Suprapubic skin (tissue), 4 donors: ENCODE results near the gene MTA3. TPM values are rescaled to one million over a fixed set of nuclear protein-coding genes. Genes with fewer than 3 reads are reported as not detected.

Experiments
- DNase-seq, 2 donors: peaks; one replicate each; pipeline ENCODE4 v3.0.0-alpha.2; 2019; ENCODE audit warnings: low spot score in 2 of 2
- H3K27ac ChIP-seq: fragments of 200-600 bp; sonication (generic); one replicate; pipeline ENCODE4 v1.5.1; 2019
- H3K27me3 ChIP-seq: fragments of 200-600 bp; sonication (generic); one replicate; pipeline ENCODE4 v1.5.1; 2019
- H3K36me3 ChIP-seq: fragments of 200-600 bp; sonication (generic); one replicate; pipeline ENCODE4 v1.5.1; 2019
- H3K4me1 ChIP-seq: fragments of 200-600 bp; sonication (generic); one replicate; pipeline ENCODE4 v1.5.1; 2019
- H3K4me3 ChIP-seq: fragments of 200-600 bp; sonication (generic); one replicate; pipeline ENCODE4 v1.5.1; 2019; ENCODE audit warnings: mild to moderate bottlenecking
- H3K9me3 ChIP-seq: fragments of 200-600 bp; sonication (generic); one replicate; pipeline ENCODE4 v1.5.1; 2019
- CTCF ChIP-seq, 2 donors: fragments of 200-600 bp in 1 of 2; fragments of 450-650 bp in 1 of 2; sonication (generic) in 1 of 2; IDR thresholded peaks; one replicate each; pipeline ENCODE4 v1.5.1; 2016 to 2019; ENCODE audit warnings: antibody characterized with exemption in 2 of 2, mild to moderate bottlenecking in 1 of 2, moderate library complexity in 1 of 2
- EP300 ChIP-seq: sonication (generic); formaldehyde crosslinking; IDR thresholded peaks from one replicate; pipeline ENCODE4 v1.6.1; 2017; ENCODE audit warnings: antibody characterized with exemption
- POLR2A ChIP-seq, 2 donors: fragments of 450-650 bp; IDR thresholded peaks; one replicate each; pipeline ENCODE4 v1.6.1; 2017; ENCODE audit warnings: antibody characterized with exemption in 2 of 2, mild to moderate bottlenecking in 2 of 2, moderate library complexity in 2 of 2
- POLR2AphosphoS5 ChIP-seq, 3 donors: sonication (generic); formaldehyde crosslinking; IDR thresholded peaks; one replicate each; pipeline ENCODE4 v1.6.1; 2017; ENCODE audit warnings: antibody characterized with exemption in 3 of 3
- WGBS: methylation state at CpG from one replicate; pipeline ENCODE4 v1.1.5; 2018; 5-methylcytosine and 5-hydroxymethylcytosine counted together
- total RNA-seq, 4 donors: library from RNA; depleted of rRNA; stranded (reverse); fragments of >200 nt; gene quantifications; one replicate each; pipeline ENCODE4 v1.1.0, GENCODE V29; 2016

The MTA3 gene
- total RNA-seq, 4 donors from 2014 or later, result 29.6 to 81.9 (median 30.3) TPM

- Histone ChIP-seq H3K36me3 (no peaks in the 10 kb centered on the region), H3K27ac (no peak overlapping the region), H3K4me1 (peaks cover 13% of the 10 kb centered on the region), H3K9me3 (no peaks in the 10 kb centered on the region), H3K27me3 (no peaks in the 10 kb centered on the region), H3K4me3 (no peak overlapping the region)
- 79% methylated on average over 4 of the region's 4 CpGs for WGBS
- TF ChIP-seq EP300 (no peak), POLR2AphosphoS5 (IDR thresholded peaks at IDR 0.05) (no peak), POLR2A (IDR thresholded peaks at IDR 0.05) (no peak), CTCF (IDR thresholded peaks at IDR 0.05) (no peak)
- DNase-seq, result no peak
These were observed 231.4 kb downstream of the MTA3 start for GRCh38 chr2:42799881-42800280.

DNA sequence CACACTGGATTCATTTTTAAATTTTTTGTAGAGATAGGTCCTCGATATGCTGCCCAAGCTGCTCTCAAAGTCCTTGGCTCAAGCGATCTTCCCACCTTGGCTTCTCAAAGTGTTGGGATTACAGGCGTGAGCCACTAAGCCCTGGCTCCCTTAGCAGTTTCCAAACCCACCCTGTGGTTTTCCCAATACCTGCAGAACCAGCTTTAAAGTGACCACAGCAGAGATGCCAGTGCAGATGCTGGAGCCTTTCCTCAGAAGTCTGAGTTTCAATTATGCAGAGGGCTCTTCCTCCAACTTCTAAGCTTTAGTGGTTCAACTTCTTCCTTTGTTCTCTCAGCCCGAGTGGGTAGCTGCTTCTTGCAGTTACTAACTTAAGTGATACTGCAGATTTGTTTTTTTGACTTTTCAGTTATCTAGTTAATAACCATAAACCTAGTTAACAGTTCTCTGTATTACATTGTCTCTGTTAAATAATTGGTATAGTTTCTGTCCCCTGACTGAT, 232.1 kb downstream of the MTA3 start:
- no peak for TF ChIP-seq POLR2AphosphoS5 (IDR thresholded peaks at IDR 0.05)
- no peak for TF ChIP-seq CTCF (IDR thresholded peaks at IDR 0.05)
- no peak for TF ChIP-seq EP300
- no peak for TF ChIP-seq POLR2A (IDR thresholded peaks at IDR 0.05)
- no peaks in the 10 kb centered on the region for H3K27me3 ChIP-seq
- H3K27ac ChIP-seq, result no peak overlapping the region
- H3K9me3 ChIP-seq, result no peaks in the 10 kb centered on the region
- WGBS, result 87% methylated on average over 4 of the region's 4 CpGs
- DNase-seq, result no peak
- H3K36me3 ChIP-seq, result no peaks in the 10 kb centered on the region
- no peak overlapping the region for H3K4me3 ChIP-seq
- H3K4me1 ChIP-seq, result peaks cover 12% of the 10 kb centered on the region

DNA sequence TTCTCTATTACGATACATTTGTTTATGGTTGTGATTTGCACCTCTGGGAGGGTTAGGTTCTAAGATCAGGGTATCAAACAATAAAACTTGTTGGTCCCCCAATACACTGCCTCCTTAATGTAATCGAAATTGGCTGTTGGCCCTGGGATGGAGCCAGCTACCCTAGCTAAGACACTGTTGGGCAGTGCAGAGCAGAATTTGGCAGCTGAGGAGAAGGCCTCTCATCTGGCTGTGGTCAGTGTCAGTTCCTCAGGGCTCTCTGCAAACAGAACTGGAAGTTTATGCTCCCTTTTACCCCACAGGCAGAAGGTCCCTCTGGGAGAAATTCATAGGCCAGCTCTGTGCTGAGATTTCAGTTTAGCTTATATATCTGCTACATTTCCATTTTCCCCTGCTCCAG, 232.5 kb downstream of the MTA3 start:
- H3K4me3 ChIP-seq, result no peak overlapping the region
- no peak for DNase-seq
- no peak overlapping the region for H3K27ac ChIP-seq
- TF ChIP-seq CTCF (IDR thresholded peaks at IDR 0.05) (no peak), POLR2AphosphoS5 (IDR thresholded peaks at IDR 0.05) (no peak)
- H3K4me1 ChIP-seq, result peaks cover 9% of the 10 kb centered on the region
- WGBS, result 60% methylated on average over 2 of the region's 2 CpGs
- H3K27me3 ChIP-seq, result no peaks in the 10 kb centered on the region
- no peaks in the 10 kb centered on the region for H3K36me3 ChIP-seq
- H3K9me3 ChIP-seq, result no peaks in the 10 kb centered on the region

DNA sequence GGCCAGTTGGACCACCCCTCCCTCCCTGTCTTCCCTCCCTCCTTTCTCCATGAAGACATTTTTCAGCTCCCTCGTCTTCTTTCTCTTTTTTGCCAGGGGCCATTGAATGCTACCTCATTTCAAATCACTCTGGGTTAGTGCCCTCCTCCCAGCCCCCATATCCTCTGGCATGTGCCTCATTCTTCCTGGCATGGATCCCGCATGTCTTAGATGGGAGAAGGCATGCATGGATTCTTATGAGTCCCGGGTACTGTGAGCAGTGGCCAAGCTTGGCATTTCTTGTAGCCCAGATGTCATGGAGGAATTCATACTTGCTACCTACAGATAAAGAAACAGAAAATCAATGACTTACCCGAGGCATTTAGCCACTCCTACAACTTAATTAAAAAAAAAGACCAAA, 232.9 kb downstream of the MTA3 start:
- Histone ChIP-seq H3K4me3 (no peak overlapping the region), H3K36me3 (no peaks in the 10 kb centered on the region), H3K9me3 (no peaks in the 10 kb centered on the region), H3K27me3 (no peaks in the 10 kb centered on the region), H3K27ac (no peak overlapping the region), H3K4me1 (peaks cover 8% of the 10 kb centered on the region)
- WGBS, result 28% methylated on average over 4 of the region's 4 CpGs
- TF ChIP-seq EP300 (no peak), POLR2A (IDR thresholded peaks at IDR 0.05) (no peak), CTCF (IDR thresholded peaks at IDR 0.05) (no peak), POLR2AphosphoS5 (IDR thresholded peaks at IDR 0.05) (no peak)
- DNase-seq, result no peak

- Histone ChIP-seq H3K9me3 (no peaks in the 10 kb centered on the region), H3K4me1 (peaks cover 8% of the 10 kb centered on the region), H3K36me3 (no peaks in the 10 kb centered on the region), H3K27ac (no peak overlapping the region), H3K27me3 (no peaks in the 10 kb centered on the region), H3K4me3 (no peak overlapping the region)
- TF ChIP-seq POLR2AphosphoS5 (IDR thresholded peaks at IDR 0.05) (no peak), EP300 (no peak), CTCF (IDR thresholded peaks at IDR 0.05) (no peak), POLR2A (IDR thresholded peaks at IDR 0.05) (no peak)
- no peak for DNase-seq
- WGBS, result 89% methylated on average over 6 of the region's 6 CpGs
These were observed 233.7 kb downstream of the MTA3 start for GRCh38 chr2:42802150-42802549.
